GM04503 (cell line): ENCODE results near the gene CIAPIN1.

Source experiments
- DNase-seq: peaks from one replicate; pipeline ENCODE4 v3.0.0-alpha.2; 2012; ENCODE audit warnings: low read depth

CIAPIN1 gene

DNA sequence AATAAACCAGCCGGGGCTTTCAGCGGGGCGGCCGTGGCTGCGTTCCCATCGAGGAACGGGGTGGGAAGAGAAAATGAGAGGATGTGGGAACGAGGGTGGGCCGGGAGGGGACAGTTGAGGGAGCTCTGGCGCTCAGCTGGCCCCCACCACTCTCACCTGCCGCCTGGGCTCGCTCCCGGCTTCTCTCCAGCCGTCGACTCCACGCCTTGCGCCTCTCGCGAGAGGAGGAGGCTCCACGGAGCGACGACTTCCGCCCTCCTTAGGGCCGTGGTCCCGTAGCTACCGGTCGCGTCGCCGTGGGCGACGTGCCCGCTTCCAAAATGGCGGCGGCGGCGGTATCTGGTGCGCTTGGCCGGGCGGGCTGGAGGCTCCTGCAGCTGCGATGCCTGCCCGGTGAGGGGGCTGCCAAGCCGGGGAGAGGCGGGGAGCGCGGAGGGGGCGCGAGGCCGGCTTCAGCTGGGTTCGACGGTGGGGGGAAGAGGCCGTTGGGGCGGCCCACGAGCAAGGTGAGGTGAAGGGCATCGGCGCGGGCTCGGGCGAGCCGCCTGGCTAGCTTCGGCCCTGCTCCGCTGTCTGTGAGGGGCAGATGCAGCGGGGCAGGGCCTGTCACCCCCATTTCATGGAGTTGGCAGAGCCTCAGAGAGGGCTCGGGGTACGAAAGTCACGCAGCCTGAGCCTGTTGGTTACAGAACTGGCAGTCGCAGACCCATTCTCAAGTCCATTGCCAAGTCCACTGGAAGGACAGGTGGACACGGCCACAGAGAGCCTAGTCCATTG lies at the start of gene CIAPIN1, which contains the start of gene COQ9:
Gene CIAPIN1, minus strand, starts transcription at position 200 of the 777 bp plus-strand sequence. CDS start 6,457 bp downstream, outside the sequence.
Gene COQ9, plus strand, starts transcription at position 294 of the 777 bp plus-strand sequence. Its CDS starts 27 bp downstream, at position 321.
- peak; percentile 51 for DNase-seq

DNA sequence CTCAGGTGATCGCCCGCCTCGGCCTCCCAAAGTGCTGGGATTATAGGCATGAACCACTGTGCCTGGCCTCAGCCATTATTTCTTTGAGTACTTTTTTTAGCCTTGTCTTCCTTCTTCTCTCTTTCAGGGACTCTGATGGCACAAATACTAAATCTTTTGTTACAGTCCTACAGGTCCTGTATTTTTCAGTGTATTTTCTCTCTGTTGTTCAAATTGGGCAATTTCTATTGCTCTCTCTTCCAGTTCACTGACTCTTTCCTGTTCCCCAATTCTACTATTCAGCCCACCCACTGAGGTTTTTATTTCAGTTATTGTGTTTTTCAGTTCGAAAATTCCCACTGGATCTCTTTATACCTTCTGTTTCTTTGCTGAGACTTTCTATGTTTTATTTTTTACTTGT lies 46.6 kb upstream of the CIAPIN1 start:
- DNase-seq, result no peak

DNA sequence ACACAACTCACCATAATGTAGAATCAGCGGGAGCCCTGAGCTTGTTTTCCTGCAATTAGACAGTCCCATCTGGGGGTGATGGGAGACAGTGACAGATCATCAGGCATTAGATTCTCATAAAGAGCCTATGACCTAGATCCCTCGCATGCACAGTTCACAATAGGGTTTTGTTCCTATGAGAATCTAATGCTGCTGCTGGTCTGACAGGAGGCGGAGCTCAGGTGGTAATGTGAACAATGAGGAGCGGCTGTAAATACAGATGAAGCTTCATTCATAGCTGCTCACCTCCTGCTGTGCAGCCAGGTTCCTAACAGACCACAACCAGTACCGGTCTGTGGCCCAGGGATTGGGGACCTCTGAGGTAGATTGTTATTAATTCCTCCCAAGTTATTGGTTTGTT lies 42.0 kb upstream of the CIAPIN1 start:
- DNase-seq, result no peak

DNA sequence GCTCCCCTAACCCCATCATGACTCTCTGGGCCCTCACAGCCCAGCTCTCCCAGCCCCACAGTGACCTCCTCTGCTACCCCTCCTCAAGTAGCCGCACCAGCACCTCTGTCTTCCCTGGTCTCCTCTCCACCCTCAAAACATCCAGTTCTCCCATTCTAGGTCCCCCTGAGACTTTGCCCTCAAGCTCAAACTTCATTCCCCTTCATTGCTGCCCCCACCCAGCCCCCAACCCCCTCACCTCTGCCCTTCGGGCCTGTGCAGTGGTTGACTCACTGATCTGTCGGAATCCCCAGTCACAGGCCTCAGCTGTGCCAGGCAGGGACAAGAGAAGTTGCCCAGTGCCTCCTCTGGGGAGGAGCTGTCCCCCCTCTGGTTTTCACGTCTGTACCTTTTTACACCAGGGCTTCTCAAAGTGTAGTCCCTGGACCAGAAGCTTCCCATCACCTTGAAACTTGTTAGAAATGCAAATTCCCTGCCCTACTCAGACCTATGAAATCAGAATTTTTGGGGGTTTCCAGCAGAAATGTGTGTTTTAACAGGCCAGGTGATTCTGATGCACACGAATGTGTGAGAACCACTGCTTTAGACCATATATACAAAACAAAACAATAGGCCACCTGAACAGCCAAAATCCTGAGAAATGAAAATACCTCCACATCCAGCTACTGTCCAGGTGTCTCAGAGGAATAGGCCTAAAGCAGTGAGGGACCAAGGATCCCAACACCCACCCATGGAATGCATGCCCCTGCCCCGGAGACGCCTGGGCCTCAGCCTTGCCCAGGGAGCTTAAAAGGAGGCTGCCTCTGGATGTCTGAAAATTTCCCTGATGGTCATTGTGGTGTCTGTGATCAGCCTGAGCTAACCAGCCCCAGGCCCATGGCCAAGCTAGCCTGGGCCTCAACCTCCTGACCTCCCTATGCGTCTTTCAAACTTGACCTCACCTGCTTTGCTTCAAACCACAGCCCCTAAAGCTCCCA lies 40.0 kb upstream of the CIAPIN1 start:
- no peak for DNase-seq

DNA sequence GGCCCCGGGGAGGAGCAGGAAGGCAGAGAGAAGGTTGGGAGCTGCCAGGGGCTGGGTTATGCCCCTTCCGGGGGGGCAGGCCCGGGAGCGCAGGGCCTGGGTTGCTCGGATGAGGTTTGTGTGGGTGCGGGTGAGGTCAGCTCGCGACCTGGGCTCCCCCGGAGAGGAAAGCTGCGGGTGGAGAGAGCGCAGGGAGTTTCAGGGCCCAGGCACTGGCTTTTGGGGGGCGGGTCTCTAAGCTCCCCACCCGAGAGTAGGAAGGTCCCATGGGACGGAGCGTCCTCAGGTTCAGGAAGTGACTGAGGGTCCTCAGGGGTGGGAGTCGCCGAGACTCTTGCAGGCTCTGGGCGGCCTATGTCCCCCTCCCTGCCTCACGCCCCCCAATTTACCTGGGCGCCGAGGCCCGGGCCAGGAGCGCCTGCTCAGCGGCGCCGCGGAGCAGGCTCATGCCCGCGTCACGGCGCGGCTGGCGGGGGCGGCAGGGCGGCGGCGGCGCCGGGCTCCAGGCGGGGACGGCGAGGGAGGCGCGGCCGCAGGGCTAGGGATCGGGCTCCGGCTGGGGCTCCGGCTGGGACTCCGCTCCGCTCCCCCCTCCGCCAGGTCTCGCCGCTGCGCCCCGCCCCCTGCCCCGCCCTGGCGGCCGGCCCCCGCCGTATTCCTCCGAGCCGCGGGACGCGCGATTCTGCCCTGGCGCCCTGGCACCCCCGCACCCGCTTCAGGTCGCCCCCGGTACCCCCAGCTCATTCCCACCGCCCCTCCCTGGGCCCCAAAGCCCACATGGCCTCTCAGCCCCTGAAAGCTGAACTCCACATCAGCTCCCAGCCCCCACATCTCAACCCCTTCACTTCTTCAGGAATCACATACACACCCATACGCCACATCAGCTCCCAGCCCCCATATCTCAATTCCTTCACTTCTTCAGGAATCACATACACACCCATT lies 39.0 kb upstream of the CIAPIN1 start, which contains the start of gene DOK4:
Gene DOK4, minus strand, starts transcription at position 578 of the 942 bp plus-strand sequence. CDS start 6,986 bp downstream, outside the sequence.
- DNase-seq, result no peak

DNA sequence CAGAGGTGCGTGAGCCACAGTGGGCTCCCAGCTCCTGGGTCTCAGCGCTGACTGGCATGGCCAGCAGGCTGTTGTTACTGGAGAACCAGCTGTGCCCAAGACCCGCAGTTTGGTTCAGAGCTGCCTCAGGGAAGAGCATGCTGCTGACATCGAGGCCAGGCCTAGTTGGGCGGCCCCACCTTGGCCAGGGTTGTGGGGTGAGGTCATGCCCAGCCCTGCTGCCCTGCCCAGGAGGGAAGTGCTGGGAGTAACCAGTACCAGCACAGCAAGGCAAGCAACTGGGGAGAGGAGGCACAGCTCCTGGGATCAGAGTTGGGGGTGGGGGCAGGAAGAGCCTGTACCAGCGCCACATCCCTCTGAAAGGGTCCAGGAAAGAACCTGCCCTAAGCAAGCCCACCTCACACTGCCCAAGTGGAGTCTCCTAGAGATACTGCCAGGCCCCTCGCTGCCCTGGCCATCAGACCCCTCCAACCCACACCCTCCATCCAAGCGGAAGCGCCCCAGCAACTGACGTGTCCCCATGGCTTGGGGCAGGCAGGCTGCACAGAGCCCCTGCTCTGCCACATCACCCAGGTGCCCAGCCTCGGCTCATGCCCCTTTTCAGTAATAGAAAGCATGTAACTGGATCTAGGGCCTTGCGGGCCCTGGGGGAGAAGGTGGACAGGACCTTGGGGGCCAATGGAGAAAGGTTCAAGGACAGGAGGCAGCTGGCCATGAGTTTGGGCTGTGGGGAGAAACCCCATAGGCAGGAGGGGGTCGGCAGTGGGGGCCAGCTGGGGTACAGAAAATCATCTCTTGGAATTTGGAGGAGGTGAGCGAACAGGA lies 38.1 kb upstream of the CIAPIN1 start:
- no peak for DNase-seq

DNA sequence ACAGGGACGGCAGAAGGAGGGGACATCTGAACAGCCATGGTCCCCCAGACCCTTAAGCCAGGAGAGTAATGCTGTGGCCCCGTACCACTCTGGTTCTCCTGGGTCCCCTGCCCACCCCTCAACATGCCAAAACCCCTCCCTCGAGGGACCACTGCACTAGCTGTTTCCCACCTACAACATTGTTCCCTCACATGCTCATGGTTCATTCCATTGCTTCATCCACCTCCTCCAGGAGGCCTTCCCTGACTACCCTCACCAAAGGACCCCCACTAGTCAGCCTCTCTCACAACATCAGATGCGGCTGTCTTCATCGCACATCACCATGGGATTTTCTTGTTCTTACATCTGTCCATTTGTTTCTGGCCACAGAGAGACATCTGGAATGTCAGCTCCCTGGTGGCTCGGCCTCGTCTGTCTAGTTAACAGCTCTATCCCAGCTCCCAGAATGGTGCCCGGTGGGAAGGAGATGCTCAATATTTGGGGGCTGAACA lies 37.4 kb upstream of the CIAPIN1 start:
- DNase-seq, result no peak

DNA sequence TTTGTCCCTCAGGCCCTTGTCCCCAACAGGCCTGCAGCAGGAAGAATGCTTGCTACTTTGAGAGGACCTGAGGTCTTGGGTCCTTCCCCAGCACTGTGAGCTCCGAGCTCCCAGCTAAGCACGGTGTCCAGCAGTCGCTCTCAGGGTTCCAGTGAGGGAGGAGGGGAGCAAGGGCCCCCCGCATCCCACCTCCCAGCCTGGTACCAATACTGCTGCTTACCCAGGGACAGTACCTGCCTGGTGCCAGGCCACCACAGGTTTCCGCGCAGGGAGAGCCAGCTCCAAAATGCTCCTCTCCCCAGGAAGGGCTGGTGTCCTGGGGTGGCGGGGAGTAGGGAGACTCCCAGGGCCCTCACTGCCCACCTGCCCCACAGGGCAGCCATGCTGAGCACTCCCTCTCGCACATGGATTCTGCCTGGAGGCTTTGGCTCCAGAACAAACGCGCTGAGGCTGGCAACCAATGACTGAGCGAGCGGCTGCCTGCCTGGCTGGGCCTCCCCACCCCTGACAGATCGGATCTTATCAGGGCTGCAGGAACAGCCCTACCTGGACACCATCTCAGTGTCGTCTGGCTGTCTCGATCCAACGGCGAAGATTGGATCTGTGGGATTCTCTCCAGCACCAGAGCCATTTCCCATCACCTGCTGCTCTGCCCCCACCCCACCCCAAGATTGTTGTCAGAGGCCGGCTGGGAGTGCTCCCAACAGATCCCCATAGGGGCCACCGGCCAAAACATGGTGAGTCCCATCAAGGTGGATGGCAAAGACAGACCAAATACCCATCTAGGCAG lies 36.7 kb upstream of the CIAPIN1 start:
- no peak for DNase-seq

DNA sequence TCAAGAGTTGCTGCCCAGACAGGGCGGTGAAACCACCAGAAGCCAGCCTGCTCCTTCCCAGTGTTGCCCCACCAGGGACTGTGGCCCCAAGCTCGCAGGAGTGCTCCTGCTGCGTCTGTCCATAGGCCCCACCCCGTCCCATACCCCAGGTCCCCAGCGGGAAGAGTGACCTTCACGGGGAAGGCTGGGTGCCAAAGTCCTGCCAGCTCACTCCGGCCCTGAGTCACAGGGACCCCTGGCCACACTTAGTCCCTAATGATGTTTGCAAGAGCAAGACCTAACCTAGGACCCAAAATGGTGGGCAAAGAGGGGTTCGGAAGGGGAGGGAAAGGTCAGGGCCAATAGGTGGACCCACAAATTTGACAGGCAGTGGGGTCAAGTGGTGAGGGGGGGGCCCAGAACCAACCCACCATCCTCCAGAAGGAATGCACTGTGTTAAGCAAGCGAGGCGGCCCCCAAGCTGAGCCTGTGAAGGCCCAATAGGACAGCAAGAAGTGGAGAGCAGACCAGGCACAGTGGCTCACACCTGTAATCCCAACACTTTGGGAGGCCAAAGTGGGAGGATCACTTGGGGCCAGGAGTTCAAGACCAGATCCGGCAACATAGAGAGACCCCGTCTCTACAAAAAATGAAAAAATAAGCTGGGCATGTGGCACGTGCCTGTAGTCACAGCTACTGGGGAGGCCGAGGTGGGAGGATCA lies 35.8 kb upstream of the CIAPIN1 start:
- DNase-seq, result no peak

DNA sequence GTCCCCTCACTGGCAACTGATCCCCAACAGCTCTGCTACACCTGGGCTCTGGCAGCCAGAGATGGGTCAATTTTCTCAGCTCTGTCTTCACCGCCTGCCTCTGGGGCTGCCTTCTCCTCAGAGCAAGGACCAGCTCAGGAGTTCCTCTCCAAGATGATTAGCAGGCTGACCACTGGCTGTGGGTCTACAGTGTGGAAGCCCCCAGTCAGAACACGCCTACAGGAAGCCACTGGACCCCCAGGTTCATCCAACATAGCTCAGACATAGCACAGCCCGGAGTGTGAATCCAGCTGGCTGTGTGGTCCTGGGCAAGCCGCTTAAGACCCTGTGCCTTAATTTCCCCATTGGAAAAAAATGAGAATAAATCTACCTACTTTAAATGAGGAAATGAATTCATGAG lies 34.2 kb upstream of the CIAPIN1 start:
- DNase-seq, result no peak

DNA sequence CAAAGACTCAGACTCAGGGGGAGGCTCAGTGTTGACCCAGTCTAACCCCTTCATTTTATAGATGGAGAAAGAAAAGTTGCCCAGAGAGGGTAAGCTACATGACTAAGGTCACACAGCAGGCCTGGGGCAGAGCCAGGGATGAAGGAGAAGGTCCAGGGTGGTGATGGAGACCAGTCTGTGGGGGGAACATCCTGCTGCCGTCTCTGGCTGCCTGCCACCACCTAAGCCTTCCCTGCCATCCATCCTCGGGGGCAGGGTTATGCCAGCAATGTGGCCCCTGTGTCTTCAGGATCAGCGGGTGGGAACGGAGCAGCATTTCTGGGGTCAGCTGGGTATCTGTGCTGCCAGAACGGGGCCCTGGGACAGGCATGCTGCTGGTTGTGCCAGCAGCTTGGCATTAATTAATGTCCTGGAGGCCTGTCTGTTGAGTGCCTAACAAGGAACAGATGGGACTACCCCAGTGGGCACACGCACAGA lies 33.6 kb upstream of the CIAPIN1 start:
- DNase-seq, result no peak

DNA sequence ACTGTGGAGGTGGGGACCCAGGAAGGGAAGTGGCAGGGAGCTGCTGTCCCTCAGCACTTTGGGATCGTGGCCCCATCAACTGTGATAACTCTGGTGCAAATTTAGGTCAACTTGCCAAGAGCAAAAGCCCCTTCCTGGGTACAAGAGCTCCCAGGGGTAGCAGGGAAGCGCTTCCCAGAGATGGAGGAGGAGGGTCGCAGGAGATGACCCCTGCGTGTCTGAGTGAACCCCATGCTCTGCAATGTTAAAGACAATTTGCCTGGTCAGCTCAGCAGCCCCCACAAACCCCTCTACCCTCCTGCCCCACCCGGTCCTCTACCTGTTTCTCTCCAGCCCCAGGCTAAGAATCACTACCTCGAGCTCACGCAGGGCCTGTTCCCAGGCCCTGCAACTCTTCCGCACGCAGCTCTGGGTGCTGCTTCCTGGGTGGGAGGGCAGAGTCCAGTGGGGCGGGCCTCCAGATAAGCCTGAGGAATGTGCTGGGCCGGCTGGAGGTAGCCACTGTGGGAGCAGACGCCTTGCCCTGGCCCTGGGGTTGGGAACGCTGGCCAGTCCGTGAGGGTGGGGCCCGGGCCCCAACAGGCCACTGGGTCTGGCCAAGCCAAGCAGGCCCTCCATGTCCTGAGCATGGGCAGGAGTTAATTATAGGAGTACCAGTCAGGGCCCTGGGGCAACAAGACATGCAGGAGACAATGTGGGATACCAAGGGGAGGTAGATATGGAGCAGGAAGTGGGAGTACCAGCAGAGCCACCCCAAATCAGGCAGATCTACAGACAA lies 33.0 kb upstream of the CIAPIN1 start:
- DNase-seq, result peak; percentile 49

DNA sequence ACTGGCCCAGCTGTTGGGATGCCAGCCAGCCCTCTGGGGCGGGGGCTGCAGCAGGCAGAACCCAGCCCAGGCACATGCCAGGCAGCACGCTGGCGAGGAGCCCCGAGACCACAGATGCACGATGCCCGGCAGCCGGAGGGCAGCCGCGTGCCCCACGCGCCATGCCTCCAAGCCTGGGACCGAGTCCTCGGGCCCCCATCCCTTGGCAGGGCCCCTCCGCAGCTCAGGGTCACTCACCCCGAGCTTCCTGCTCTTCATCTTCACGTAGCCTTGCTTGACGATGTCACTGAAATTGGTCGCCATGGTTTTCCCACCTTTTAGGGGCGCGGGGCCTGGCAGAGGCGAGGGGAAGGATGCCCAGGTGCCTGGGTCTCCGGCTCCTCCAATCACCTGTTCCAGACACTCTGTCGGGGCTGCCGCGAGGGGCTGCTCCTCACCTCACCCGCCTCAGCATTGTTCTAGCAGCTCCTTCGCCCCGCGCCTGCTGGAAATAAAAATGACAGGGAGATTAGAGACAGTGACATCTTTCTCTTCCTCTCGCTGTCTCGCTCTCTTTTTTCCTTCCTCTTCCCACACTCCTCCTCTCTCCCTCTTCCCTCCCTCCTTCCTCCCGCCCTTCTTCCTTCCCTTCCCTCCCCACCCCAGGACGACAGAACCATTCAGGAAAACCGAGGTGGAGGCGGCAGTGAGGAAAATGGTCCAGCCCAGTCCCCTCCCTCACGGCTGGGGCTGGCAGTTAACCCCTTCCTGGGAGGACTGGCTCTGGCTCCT lies 32.2 kb upstream of the CIAPIN1 start:
- no peak for DNase-seq

DNA sequence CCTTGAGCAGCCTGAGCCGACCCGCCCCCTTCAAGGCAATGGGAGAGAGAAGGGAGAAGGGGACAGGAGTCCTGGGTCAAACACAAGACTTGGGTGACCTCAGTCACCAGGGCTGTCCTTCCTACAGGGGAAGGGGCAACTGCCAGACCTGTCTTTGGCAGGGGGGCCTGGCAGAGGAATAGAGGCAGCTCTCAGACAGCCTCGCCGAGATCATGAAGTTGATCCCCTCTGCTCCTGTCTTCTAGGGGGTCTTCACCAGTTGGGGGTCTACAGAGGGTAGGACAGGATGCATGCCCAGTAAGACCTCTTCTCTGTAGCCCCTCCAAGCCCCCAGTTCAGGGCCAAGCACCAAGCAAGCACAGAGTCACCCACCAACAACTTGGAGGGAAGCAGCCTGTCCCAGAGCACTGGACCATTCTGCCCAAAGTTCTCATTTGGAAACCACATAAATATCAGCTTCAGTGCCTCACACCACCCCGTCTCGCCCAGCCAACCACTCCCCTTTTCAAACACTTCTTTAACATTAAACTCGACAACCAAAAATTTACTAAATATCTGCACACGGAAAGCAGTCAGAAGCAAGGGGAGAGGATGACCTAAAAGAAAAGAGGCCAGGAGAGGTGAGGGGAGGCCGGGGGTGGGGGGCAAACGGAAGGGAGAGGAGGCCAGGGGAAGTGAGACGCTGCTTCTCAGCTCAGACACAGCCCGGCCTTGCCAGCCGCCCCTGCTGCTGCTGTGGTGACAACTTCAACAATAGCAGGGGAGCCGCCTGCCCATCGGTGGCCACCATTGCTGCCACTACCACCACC lies 31.4 kb upstream of the CIAPIN1 start:
- DNase-seq, result no peak

DNA sequence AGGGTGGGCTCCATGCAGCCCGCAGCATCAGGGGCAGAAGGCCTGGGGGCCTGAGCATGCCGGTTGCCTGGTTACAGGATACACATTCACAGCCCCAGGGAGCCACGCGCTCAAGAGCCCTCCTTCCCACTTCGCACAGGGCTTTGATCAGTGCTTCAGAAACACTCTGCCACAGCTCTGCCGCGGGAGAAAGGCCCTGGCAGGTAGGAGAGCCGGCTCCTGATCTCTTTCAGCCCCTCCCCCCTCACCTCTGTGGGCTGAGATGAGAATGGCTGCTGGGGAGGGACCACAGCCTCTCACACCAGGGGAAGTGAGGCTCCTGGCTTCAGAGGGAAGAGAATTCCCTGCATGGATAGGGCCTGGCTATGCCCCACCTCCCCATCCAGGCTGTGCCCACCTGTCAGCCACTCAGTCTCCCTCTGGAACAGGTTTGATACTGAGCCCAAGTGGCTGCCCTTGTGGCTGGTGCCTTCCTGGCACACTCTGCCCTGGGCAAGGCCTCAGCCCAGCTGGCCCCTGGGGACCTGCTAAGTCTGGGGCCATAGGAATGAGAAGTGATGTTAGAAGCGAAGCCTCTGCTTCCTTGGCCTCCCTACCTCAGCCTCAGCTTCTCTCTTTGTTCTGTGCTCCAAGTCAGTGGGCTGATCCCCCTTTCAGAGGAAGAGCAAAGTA lies 30.5 kb upstream of the CIAPIN1 start:
- no peak for DNase-seq
